ENCODE results near the gene NEK8.

Gene NEK8

GRCh38 chr17:28737770-28738679 lies 9.4 kb downstream of the NEK8 start:
- Histone ChIP-seq H3K9ac (ENCODE audit: low read depth in 1 of 2, low read length in 2 of 2) (no peak overlapping the region), H3K27ac (ENCODE audit: low read depth in 2 of 2, low read length in 2 of 2) (no peak overlapping the region), H3K9me3 (ENCODE audit: control insufficient read depth in 2 of 2, low read length in 2 of 2) (no peaks in the 10 kb centered on the region), H3K27me3 (ENCODE audit: control insufficient read depth in 2 of 2, insufficient read depth in 2 of 2, low read length in 2 of 2) (no peaks in the 10 kb centered on the region), H3K36me3 (ENCODE audit: control insufficient read depth in 2 of 2, insufficient read depth in 2 of 2, low read length in 2 of 2) (no peaks in the 10 kb centered on the region), H3K4me3 (ENCODE audit: low read length in 2 of 2) (no peak overlapping the region), H3K4me1 (ENCODE audit: control insufficient read depth in 2 of 2, insufficient read depth in 2 of 2, low read length in 2 of 2) (peaks cover 25 to 32% of the 10 kb centered on the region in 2 donors)

DNA sequence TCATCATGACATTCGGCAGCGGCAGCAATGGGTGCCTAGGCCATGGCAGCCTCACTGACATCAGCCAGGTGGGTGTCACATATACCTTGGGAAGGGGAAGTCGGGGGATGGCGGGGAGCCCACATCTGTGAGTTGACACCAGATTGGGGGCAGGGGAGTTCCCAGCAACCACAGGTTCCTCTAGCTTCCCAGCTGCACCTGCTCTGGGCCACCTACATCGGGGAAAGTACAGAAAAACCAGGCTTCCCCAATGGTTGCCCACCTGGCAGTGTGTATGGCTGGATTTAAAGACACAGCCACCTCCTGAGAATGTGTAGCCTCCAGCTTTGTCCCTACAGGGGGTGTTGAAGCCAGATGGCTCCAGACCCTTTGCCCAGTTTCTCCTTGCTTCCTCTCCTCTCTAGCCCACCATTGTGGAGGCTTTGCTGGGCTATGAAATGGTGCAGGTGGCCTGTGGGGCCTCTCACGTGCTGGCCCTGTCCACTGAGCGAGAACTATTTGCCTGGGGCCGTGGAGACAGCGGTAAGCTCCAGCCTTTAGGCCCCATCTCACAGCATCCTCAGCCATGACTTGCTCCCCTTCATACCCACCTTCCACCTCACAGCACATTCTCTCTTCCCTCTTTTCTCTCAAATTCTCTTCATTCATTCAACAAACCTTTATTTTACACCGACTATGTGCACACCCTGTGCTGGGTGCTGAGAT lies 10.2 kb downstream of the NEK8 start:
- Histone ChIP-seq H3K4me1 (ENCODE audit: control insufficient read depth in 2 of 2, insufficient read depth in 2 of 2, low read length in 2 of 2) (peaks cover 29 to 37% of the 10 kb centered on the region in 2 donors), H3K36me3 (ENCODE audit: control insufficient read depth in 2 of 2, insufficient read depth in 2 of 2, low read length in 2 of 2) (no peaks in the 10 kb centered on the region), H3K27ac (ENCODE audit: low read depth in 2 of 2, low read length in 2 of 2) (peak overlapping the region in 1 of 2 donors; percentile 23), H3K9ac (ENCODE audit: low read depth in 1 of 2, low read length in 2 of 2) (no peak overlapping the region), H3K4me3 (ENCODE audit: low read length in 2 of 2) (no peak overlapping the region), H3K27me3 (ENCODE audit: control insufficient read depth in 2 of 2, insufficient read depth in 2 of 2, low read length in 2 of 2) (no peaks in the 10 kb centered on the region), H3K9me3 (ENCODE audit: control insufficient read depth in 2 of 2, low read length in 2 of 2) (no peaks in the 10 kb centered on the region)

DNA sequence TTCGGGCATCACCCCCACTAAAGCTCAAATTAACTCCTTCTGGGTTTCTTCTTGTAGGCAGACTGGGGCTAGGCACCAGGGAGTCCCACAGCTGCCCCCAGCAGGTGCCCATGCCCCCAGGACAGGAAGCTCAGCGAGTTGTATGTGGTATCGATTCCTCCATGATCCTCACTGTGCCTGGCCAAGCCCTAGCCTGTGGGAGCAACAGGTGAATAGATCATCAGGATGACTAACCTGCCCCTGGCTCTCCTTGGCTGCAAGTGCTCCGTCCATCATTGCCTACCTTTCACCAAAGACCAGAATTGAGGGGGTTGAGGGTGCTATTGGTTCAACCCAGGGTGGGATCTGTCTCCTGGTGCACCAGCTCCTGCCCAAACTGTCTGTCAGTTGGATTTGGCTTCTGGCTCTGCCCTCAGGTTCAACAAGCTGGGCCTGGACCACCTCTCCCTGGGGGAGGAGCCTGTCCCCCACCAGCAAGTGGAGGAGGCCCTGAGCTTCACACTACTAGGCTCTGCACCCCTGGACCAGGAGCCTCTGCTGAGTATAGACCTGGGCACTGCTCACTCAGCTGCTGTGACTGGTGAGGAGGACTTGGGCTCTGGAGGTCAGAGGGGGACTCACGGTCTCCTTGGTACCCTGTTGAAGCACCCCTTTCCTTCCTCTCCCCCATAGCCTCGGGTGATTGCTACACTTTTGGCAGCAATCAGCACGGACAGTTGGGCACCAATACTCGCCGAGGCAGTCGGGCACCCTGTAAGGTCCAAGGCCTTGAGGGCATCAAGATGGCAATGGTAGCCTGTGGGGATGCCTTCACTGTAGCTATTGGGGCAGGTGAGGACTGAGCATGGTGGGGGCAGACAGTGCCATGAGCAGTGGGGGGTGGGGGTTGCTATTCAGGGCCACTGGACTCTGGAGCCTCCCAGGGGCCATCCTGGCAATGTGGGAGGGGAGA lies 12.1 kb downstream of the NEK8 start:
- no peak overlapping the region for H3K9ac ChIP-seq (ENCODE audit: low read depth in 1 of 2, low read length in 2 of 2)
- no peaks in the 10 kb centered on the region for H3K36me3 ChIP-seq (ENCODE audit: control insufficient read depth in 2 of 2, insufficient read depth in 2 of 2, low read length in 2 of 2)
- peak overlapping the region in 1 of 2 donors; percentile 23 for H3K27ac ChIP-seq (ENCODE audit: low read depth in 2 of 2, low read length in 2 of 2)
- H3K4me1 ChIP-seq (ENCODE audit: control insufficient read depth in 2 of 2, insufficient read depth in 2 of 2, low read length in 2 of 2): peaks cover 39% of the 10 kb centered on the region in 2 donors
- no peaks in the 10 kb centered on the region for H3K9me3 ChIP-seq (ENCODE audit: control insufficient read depth in 2 of 2, low read length in 2 of 2)
- H3K27me3 ChIP-seq (ENCODE audit: control insufficient read depth in 2 of 2, insufficient read depth in 2 of 2, low read length in 2 of 2): no peaks in the 10 kb centered on the region
- H3K4me3 ChIP-seq (ENCODE audit: low read length in 2 of 2): no peak overlapping the region

DNA sequence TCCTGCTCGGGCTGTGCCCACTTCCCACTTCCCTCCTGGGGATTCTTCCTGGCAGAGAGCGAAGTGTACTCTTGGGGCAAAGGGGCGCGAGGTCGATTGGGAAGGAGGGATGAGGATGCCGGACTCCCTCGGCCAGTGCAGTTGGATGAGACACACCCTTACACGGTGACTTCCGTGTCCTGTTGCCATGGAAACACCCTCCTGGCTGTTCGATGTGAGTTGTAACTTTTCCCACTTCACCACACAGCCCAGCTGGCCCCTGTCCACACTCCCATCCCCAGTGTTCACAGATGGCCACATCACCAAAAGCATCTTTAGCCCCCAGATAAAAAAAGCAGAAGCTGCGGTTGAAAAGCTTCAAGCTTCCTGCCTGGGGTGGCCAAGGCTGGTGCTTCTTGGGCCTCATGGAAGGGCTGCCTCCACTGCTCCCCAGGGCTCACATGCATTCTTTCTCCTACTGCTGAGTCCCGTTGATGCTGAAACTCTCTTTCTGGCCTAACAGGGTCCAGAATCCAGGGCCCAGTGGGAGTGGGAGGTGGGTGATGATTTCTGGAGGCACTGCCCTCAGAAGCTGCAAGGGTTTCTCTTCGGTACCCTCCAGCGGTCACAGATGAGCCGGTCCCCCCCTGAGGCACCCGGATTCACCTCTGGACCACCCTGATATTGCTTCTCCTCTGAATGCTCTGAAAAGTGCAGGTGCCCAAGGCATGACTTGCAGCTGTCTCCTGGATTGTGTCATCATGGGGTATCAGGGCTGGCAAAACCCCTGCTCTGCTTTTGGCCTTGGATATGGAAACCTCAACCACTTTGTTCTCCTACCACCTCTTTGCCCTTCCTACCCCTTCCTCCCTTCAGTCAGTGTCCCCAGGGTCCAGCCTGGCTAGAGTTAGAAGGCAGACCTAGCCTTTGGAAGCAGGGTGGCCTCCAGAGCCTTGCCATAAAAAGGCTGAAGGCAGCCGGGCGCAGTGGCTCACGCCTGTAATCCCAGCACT lies 13.1 kb downstream of the NEK8 start:
- H3K4me3 ChIP-seq (ENCODE audit: low read length in 2 of 2): no peak overlapping the region
- no peaks in the 10 kb centered on the region for H3K36me3 ChIP-seq (ENCODE audit: control insufficient read depth in 2 of 2, insufficient read depth in 2 of 2, low read length in 2 of 2)
- peak overlapping the region; percentile 9 to 47 for H3K9ac ChIP-seq (ENCODE audit: low read depth in 1 of 2, low read length in 2 of 2)
- peak overlapping the region in 1 of 2 donors; percentile 32 for H3K27ac ChIP-seq (ENCODE audit: low read depth in 2 of 2, low read length in 2 of 2)
- no peaks in the 10 kb centered on the region for H3K9me3 ChIP-seq (ENCODE audit: control insufficient read depth in 2 of 2, low read length in 2 of 2)
- H3K4me1 ChIP-seq (ENCODE audit: control insufficient read depth in 2 of 2, insufficient read depth in 2 of 2, low read length in 2 of 2): peaks cover 49% of the 10 kb centered on the region in 2 donors
- no peaks in the 10 kb centered on the region for H3K27me3 ChIP-seq (ENCODE audit: control insufficient read depth in 2 of 2, insufficient read depth in 2 of 2, low read length in 2 of 2)

- peaks cover 62% of the 10 kb centered on the region in 2 donors for H3K4me1 ChIP-seq (ENCODE audit: control insufficient read depth in 2 of 2, insufficient read depth in 2 of 2, low read length in 2 of 2)
- peak within 1 kb of the TSS; percentile 97 to 98 for H3K27ac ChIP-seq (ENCODE audit: low read depth in 2 of 2, low read length in 2 of 2)
- H3K9me3 ChIP-seq (ENCODE audit: control insufficient read depth in 2 of 2, low read length in 2 of 2): no peaks in the 10 kb centered on the region
- H3K27me3 ChIP-seq (ENCODE audit: control insufficient read depth in 2 of 2, insufficient read depth in 2 of 2, low read length in 2 of 2): no peaks in the 10 kb centered on the region
- peak within 1 kb of the TSS; percentile 83 to 94 for H3K9ac ChIP-seq (ENCODE audit: low read depth in 1 of 2, low read length in 2 of 2)
- H3K36me3 ChIP-seq (ENCODE audit: control insufficient read depth in 2 of 2, insufficient read depth in 2 of 2, low read length in 2 of 2): peaks cover 11 to 14% of the 10 kb centered on the region in 2 donors
- peak within 1 kb of the TSS; percentile 76 to 83 for H3K4me3 ChIP-seq (ENCODE audit: low read length in 2 of 2)
Measured at GRCh38 chr17:28743243-28744103, 14.9 kb downstream of the NEK8 start, which contains the start of gene TRAF4. TSS of gene TRAF4 (plus strand) at chr17:28744011. CDS start at chr17:28744113, 102 bp downstream.

DNA sequence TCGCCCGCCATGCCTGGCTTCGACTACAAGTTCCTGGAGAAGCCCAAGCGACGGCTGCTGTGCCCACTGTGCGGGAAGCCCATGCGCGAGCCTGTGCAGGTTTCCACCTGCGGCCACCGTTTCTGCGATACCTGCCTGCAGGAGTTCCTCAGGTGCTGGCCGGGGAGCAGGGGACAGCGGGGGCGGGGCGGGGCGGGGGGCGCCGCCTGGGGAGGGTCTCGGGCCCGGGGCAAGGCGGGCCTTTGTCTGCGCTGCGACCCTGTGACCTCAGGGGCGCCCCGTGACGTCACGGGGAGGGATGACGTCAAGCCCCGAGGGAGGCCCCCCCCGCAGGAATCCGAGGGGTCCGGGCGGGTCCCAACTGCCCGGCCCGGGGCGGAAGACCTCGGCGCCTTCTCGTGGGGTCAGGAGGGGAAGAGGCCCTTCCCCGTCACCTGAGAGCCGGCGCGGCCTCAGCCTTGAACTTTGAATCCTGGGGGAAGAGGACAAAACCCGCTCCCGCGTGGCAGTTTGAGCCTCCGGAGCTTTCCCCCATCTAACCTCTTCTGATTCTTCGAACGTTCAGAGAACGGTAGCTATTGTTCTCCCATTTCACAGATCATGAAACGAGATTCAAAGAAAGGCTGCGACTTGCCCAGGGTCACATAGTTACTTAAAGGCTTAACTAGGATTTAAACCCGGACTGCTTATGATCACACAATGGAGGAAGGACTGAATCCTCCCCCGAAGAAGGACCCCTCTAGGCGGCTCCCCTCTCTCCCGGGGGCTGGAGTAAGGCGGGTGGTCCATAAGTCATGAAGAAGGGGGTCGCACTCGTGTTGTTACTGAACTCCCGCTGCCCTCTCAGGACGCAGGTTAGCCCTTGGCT lies 15.8 kb downstream of the NEK8 start:
- H3K4me3 ChIP-seq (ENCODE audit: low read length in 2 of 2): peak overlapping the region; percentile 76 to 83
- peaks cover 60 to 68% of the 10 kb centered on the region in 2 donors for H3K4me1 ChIP-seq (ENCODE audit: control insufficient read depth in 2 of 2, insufficient read depth in 2 of 2, low read length in 2 of 2)
- H3K9ac ChIP-seq (ENCODE audit: low read depth in 1 of 2, low read length in 2 of 2): peak overlapping the region; percentile 83 to 94
- peak overlapping the region; percentile 97 to 98 for H3K27ac ChIP-seq (ENCODE audit: low read depth in 2 of 2, low read length in 2 of 2)
- no peaks in the 10 kb centered on the region for H3K9me3 ChIP-seq (ENCODE audit: control insufficient read depth in 2 of 2, low read length in 2 of 2)
- H3K27me3 ChIP-seq (ENCODE audit: control insufficient read depth in 2 of 2, insufficient read depth in 2 of 2, low read length in 2 of 2): no peaks in the 10 kb centered on the region
- H3K36me3 ChIP-seq (ENCODE audit: control insufficient read depth in 2 of 2, insufficient read depth in 2 of 2, low read length in 2 of 2): peaks cover 20 to 22% of the 10 kb centered on the region in 2 donors

GRCh38 chr17:28744972-28745785 lies 16.6 kb downstream of the NEK8 start:
- Histone ChIP-seq H3K9me3 (ENCODE audit: control insufficient read depth in 2 of 2, low read length in 2 of 2) (no peaks in the 10 kb centered on the region), H3K27me3 (ENCODE audit: control insufficient read depth in 2 of 2, insufficient read depth in 2 of 2, low read length in 2 of 2) (no peaks in the 10 kb centered on the region), H3K9ac (ENCODE audit: low read depth in 1 of 2, low read length in 2 of 2) (peak overlapping the region; percentile 83 to 94), H3K27ac (ENCODE audit: low read depth in 2 of 2, low read length in 2 of 2) (peak overlapping the region; percentile 97 to 98), H3K4me3 (ENCODE audit: low read length in 2 of 2) (peak overlapping the region; percentile 76 to 83), H3K36me3 (ENCODE audit: control insufficient read depth in 2 of 2, insufficient read depth in 2 of 2, low read length in 2 of 2) (peaks cover 21 to 26% of the 10 kb centered on the region in 2 donors), H3K4me1 (ENCODE audit: control insufficient read depth in 2 of 2, insufficient read depth in 2 of 2, low read length in 2 of 2) (peaks cover 61 to 69% of the 10 kb centered on the region in 2 donors)

Data from mucosa of rectum (tissue), 2 donors.